Ovary (tissue), 9 donors: ENCODE measurements around the gene RNF114. TPM values are rescaled to one million over a fixed set of nuclear protein-coding genes. Genes with fewer than 3 reads are reported as not detected.

Experiments used
- DNase-seq, 5 donors: peaks; one replicate each; pipeline ENCODE4 v3.0.0-alpha.2; 2019 to 2020
- H3K27ac ChIP-seq, 2 donors: fragments of 200-600 bp; one replicate each; pipeline versions ENCODE4 v1.5.1 to v1.8.0; 2019 to 2022
- H3K27me3 ChIP-seq: fragments of 200-600 bp; one replicate; pipeline ENCODE4 v1.8.0; 2022
- H3K36me3 ChIP-seq: fragments of 200-600 bp; sonication (generic); one replicate; pipeline ENCODE4 v1.5.1; 2019
- H3K4me1 ChIP-seq: one replicate; pipeline ENCODE4 v1.8.1; 2013; ENCODE audit warnings: mild to moderate bottlenecking, moderate library complexity; ENCODE audit not compliant: insufficient read depth
- H3K4me3 ChIP-seq: fragments of 200-600 bp; sonication (generic); one replicate; pipeline ENCODE4 v1.5.1; 2017
- H3K9me3 ChIP-seq, 2 donors: fragments of 200-600 bp in 1 of 2; sonication (generic) in 1 of 2; one replicate each; pipeline versions ENCODE4 v1.5.1 to v1.8.1; 2013 to 2019; ENCODE audit warnings: mild to moderate bottlenecking in 1 of 2, moderate library complexity in 1 of 2
- EP300 ChIP-seq: sonication (generic); formaldehyde crosslinking; IDR thresholded peaks from one replicate; pipeline ENCODE4 v1.6.1; 2017; ENCODE audit warnings: antibody characterized with exemption
- POLR2A ChIP-seq: fragments of 450-650 bp; IDR thresholded peaks from one replicate; pipeline ENCODE4 v1.6.1; 2017; ENCODE audit warnings: antibody characterized with exemption, mild to moderate bottlenecking, moderate library complexity
- WGBS, 3 donors: extraction: QIAGEN DNeasy Blood & Tissue Kit in 1 of 3; methylation state at CpG; one replicate each; pipeline versions ENCODE4 v1.1.5 to v1.1.7; 2013 to 2017; 5-methylcytosine and 5-hydroxymethylcytosine counted together
- intact Hi-C, 4 donors: fragments of 100-400 bp; cut with DNase I; formaldehyde crosslinking; loops; one replicate each; pipeline versions ENCODE4 v1.11.0 to v1.15.1; 2022 to 2023
- polyA plus RNA-seq, 2 donors: library from polyadenylated mRNA; stranded (reverse); fragments of 200-250 nt in 1 of 2; fragments of 350-450 nt in 1 of 2; fragmentation: Illumina TruSeq in 1 of 2; extraction: RNeasy Lipid Tissue Mini Kit (QIAGEN cat#74804) in 1 of 2; gene quantifications; one replicate each; pipeline ENCODE4 v1.2.3, GENCODE V29; 2013 to 2014
- total RNA-seq, 7 donors: library from RNA; depleted of rRNA in 2 of 7; stranded (reverse); fragments of >200 nt in 2 of 7; fragmentation: NEBNext Ultra II Directional in 3 of 7; extraction: Animal tissue kit (Norgen Biotek cat#: 25700) in 3 of 7; gene quantifications; one replicate each; pipeline versions ENCODE4 v1.1.0 to v1.2.4, GENCODE V29; 2016 to 2023
- TF ChIP-seq, protein P1 (sequence below), 3 donors: fragments of 450-650 bp in 2 of 3; fragments of 200-600 bp in 1 of 3; IDR thresholded peaks; one replicate each; pipeline versions ENCODE4 v1.5.1 to v1.8.0; 2016 to 2022; ENCODE audit warnings: antibody characterized with exemption in 3 of 3, mild to moderate bottlenecking in 1 of 3
- donor health status: DM: no; HTN: no; CAD: no; lungs with moderate emphysema.
- donor health status: DM: no; HTN: no; CAD: no.
- donor health status: Bipolar disorder and iron deficiency.
- donor health status: DM: yes; HTN: yes; CAD: no.
- donor health status: DM: no; HTN: no; CAD: no.
- donor health status: DM: yes; HTN: yes; CAD: no.

The RNF114 gene
- total and polyA plus RNA-seq, 9 donors: 44.2 to 186 (median 65.2) TPM

DNA sequence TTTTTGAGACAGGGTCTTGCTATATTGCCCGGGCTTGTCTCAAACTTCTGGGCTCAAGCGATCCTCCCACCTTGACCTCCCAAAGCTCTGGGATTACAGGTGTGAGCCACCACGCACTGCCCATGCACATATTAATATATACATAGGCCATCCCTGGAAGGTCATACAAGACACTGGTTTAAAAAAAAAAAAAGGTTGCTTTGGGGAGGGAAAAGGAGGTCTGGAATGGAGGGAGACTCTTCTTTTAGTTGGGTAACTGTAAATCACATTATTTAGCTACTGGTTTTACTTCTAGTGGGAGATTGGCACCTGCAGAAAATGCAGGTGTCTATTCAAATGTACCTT, 42.5 kb downstream of the RNF114 start:
- peaks cover 7% of the 10 kb centered on the region for H3K4me1 ChIP-seq
- no peaks in the 10 kb centered on the region for H3K27me3 ChIP-seq
- no peak for DNase-seq
- no peaks in the 10 kb centered on the region for H3K9me3 ChIP-seq
- WGBS, 3 donors: 55 to 60% (median 59%) methylated on average over 3 of the region's 3 CpGs
- intact Hi-C loops: loop anchor here (1.0 to 10.0 kb wide), 3 partner anchors 92 to 196 kb away; no protein-coding TSS in a partner anchor
- no peak overlapping the region for H3K27ac ChIP-seq
- no peak overlapping the region for H3K4me3 ChIP-seq
- H3K36me3 ChIP-seq: no peaks in the 10 kb centered on the region
- TF ChIP-seq EP300: no peak
- TF ChIP-seq POLR2A: no peak
- TF ChIP-seq, protein P1, sequence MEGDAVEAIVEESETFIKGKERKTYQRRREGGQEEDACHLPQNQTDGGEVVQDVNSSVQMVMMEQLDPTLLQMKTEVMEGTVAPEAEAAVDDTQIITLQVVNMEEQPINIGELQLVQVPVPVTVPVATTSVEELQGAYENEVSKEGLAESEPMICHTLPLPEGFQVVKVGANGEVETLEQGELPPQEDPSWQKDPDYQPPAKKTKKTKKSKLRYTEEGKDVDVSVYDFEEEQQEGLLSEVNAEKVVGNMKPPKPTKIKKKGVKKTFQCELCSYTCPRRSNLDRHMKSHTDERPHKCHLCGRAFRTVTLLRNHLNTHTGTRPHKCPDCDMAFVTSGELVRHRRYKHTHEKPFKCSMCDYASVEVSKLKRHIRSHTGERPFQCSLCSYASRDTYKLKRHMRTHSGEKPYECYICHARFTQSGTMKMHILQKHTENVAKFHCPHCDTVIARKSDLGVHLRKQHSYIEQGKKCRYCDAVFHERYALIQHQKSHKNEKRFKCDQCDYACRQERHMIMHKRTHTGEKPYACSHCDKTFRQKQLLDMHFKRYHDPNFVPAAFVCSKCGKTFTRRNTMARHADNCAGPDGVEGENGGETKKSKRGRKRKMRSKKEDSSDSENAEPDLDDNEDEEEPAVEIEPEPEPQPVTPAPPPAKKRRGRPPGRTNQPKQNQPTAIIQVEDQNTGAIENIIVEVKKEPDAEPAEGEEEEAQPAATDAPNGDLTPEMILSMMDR (IDR thresholded peaks at IDR 0.05): no peak

DNA sequence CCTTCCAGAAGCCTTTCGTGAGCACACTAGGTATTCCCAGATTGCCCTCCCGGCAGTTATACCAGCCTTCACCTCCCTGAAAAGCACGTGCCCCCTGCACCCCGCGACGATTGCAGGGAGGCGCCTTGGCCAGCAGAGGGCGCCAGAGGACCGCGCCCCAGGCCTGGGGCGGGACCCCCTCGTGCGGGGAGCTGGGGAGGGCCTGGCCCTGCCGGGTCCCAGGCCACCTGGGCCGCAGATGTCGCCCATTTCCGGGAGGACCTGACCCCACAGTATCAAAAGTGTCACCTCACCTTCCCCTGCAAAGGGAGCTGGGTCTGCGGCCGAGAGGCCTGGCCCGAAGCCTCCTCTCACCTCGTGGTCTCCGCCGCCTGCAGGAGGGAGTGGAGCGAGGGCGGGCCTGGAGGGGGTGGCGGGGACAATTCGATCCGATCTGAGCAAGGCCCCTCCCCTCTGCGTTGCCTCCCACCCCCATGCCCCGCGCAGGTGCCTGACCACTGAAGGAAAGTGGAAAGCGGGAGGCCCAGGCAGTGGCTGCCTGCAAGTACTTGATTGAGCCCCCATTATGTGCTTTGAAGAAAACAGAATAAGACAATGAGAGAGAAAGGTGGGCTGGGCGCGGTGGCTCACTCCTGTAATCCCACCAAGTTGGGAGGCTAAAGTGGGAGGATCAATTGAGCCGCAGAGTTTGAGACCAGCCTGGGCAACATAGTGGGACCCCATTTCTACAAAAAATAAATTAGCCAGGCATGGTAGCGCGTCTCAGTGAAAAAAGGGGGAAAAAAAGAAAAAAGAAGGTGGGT, 43.0 kb downstream of the RNF114 start:
- no peaks in the 10 kb centered on the region for H3K9me3 ChIP-seq
- TF ChIP-seq EP300: no peak
- TF ChIP-seq POLR2A: no peak
- TF ChIP-seq, protein P1 (IDR thresholded peaks at IDR 0.05): peak; percentile 97 to 99 (median 99)
- no peaks in the 10 kb centered on the region for H3K27me3 ChIP-seq
- peaks cover 12% of the 10 kb centered on the region for H3K4me1 ChIP-seq
- H3K27ac ChIP-seq: no peak overlapping the region
- H3K36me3 ChIP-seq: no peaks in the 10 kb centered on the region
- 16 to 19% (median 18%) methylated on average over 37 of the region's 37 CpGs for WGBS, 3 donors
- peak; percentile 43 to 76 (median 63) for DNase-seq
- intact Hi-C loops: loop anchor here (1.0 to 10.0 kb wide), 3 partner anchors 92 to 196 kb away; no protein-coding TSS in a partner anchor
- peak overlapping the region; percentile 9 for H3K4me3 ChIP-seq

DNA sequence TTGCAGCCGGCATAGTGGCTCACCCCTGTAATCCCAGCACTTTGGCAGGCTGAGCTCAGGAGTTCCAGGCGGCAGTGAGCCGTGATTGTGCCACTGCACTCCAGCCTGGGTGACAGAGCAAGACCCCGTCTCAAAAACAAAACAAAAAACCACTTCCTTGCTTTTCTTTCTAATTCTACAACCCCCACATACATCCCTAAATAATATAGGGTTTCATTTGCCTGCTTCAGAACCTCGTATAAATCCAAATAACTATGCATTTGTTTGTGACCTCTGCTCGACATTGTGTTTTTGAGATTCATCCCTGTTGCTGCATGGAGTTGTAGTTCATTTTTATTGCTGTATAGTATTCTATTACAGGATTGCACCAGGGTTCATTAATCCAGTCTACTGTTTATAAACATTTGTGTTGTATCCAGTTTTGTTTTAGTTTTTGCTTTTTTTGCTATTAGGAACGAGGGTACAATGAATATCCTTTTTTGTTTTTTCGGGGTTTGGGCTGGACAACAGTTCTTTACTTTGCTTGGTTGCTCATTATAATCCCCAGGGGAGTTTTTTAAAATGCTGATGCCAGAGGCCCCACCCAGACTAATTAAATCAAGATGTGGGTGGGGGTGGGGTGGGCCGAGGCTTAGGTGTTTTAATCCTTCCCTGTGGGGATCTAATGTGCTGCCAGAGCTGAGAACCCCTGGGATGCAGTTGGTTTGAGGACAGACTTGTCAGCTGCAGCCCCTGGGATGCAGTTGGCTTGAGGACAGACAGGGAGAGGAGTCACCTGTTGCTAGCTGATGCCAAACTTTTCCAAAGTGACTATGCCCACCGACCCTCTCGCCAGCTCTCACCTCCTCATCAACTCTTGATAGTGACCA, 44.2 kb downstream of the RNF114 start:
- H3K27me3 ChIP-seq: no peaks in the 10 kb centered on the region
- no peak overlapping the region for H3K27ac ChIP-seq
- no peaks in the 10 kb centered on the region for H3K9me3 ChIP-seq
- no peak for DNase-seq
- no peaks in the 10 kb centered on the region for H3K36me3 ChIP-seq
- peaks cover 14% of the 10 kb centered on the region for H3K4me1 ChIP-seq
- intact Hi-C loops: loop anchor here (5.0 to 10.0 kb wide), 5 partner anchors 174 to 604 kb away; partner anchors contain the start of gene PEDS1 (in 1 of the 4)
- TF ChIP-seq POLR2A (no peak), EP300 (no peak)
- TF ChIP-seq, protein P1 (IDR thresholded peaks at IDR 0.05): no peak
- 82 to 84% (median 82%) methylated on average over 11 of the region's 11 CpGs for WGBS, 3 donors
- no peak overlapping the region for H3K4me3 ChIP-seq
